Stimulated activated naive CD4-positive, alpha-beta T cell (primary cell): ENCODE data around the gene NUAK1.
A peak's percentile ranks its signal among the peaks of the same experiment; 100 is the strongest.
"Not testable (repeated sequence)": the region's sequence is repeated elsewhere in the genome, so short reads cannot be mapped to it uniquely, and the experiment has no call there.

ENCODE experiments used
- DNase-seq, 6 experiments: peaks; one replicate each; lab custom pipeline; 2025; lab: John Stamatoyannopoulos, UW

NUAK1 gene

DNA sequence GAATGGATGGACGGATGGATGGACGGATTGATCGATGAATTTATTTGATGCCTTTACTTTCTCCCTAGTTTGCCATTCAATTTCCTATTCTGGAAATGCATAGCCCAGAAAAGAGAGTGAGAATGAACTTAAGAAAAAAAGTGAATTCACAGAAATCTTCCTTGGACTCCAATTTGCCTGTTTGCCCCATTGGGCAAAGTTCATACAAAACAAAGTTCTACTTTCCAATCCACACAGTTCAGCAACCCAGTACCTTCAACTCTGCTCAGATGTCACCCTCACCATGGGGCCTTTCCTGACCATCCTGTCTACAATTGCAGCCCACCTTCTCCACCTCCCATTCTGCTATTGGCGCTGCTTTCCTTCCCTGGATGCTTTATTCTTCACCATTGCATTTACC, 8.2 kb upstream of the NUAK1 start:
- no peak for DNase-seq

DNA sequence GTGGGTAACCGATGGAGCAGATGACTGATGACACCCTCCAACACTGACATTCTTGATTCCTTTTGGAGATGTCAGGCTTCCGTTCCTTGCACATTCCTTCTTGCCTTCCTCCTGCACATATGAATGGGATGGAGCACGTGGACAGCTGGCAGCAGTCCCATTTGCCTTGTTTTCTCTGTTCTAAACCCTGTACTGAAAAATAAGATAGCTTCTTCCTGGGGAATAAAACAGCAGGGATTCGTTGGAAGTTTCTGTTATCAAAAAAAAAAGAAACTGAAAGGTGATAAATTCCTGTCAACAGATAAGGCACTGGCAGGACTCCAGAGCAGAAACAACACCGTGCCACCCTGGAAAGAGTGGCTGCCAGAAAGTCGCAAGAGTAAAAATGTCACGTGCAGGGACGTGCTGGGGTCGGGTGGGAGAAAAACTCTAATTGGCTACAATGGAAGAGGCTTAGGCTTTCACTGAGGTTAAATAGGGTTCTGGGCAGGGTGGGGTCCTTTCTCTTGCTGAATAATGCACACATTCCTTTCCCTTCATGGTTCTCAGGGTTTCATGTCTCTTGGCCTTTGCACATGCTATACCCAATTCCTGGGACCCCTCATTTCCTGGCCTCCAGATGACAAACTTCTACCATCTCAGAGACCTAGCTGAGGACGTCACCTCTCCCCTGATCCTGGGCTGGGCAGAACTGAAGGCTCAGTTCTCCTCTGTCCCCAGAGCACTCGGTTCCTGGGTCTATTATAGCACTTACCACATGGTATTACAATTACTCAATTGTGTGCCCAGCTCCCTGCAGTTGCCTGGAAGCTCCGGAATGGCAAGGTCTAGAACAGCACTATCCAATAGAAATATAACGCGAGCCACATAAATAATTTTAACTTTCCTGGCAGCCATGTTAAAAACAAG, 7.0 kb upstream of the NUAK1 start:
- no peak for DNase-seq

DNA sequence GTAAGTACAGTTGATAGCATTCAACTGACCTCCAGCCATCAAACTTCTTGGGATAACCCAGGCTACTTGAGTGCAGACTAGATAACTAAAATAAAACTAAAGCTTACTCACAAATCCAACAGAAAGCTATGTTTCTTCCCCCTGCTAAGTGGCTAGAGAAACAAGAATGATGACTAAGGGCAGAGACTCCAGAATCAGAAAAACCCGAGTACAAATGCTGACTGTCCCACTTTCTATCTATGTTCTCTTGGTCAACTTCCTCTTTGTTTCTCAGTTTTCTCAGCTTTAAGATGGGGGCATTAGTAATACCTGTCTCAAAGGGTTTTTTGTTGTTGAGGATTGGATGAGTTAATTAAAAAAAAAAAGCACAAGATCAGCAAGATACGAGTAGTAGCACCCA, 6.1 kb upstream of the NUAK1 start:
- DNase-seq, result no peak

DNA sequence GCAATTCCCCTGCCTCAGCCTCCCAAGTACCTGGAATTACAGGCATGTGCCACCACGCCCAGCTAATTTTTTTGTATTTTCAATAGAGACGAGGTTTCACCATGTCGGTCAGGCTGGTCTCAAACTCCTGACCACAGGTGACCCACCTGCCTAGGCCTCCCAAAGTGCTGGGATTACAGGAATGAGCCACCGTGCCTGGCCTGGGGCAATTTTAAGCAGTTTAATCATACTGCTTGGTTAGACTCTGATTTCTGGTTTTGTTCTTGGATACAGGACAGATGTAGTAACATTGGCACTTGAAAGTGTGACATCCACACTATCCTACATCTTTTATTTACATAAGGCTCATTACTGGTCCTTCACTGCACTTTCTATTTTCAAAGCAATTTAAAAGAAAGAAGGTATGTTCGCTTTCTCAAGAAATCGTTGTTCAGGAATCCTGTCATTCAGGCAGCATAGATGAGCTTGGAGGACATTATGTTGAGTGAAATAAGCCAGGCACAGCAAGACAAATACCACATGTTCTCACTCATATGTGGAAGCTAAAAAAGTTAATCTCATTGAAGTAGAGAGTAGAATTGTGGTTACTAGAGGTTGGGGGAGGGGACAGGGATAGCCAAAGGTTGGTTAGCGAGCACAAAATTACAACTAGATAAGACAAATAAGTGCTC, 4.0 kb upstream of the NUAK1 start:
- DNase-seq, result no peak

DNA sequence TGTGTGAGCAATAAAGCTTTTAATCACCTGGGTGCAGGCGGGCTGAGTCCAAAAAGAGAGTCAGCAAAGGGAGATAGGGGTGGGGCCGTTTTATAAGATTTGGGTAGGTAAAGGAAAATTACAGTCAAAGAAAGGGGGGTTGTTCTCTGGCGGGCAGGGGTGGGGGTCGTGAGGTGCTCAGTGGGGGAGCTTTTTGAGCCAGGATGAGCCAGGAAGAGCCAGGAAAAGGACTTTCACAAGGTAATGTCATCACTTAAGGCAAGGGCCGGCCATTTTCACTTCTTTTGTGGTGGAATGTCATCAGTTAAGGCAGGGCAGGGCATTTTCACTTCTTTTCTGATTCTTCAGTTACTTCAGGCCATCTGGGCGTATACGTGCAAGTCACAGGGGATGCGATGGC, 3.2 kb upstream of the NUAK1 start:
- not testable (repeated sequence) for DNase-seq

DNA sequence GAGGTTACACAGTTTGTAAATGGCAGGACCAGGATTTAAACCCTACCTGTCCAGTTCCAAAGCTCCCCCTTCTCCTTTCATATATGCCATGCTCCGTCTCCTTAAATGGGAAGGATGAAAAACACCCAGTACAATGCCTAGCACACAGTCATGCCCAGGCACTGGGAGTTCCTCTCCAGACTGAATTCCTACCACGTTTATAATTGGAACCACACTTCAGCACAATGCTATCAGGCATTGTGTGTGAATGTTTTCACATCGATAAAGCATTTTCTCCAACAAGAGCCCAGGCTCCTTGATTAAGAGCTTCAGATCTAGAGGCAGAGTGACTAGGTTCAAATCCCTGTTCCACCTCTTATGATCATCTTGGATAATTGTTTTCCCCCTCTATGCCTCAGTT, 2.7 kb upstream of the NUAK1 start:
- no peak for DNase-seq

DNA sequence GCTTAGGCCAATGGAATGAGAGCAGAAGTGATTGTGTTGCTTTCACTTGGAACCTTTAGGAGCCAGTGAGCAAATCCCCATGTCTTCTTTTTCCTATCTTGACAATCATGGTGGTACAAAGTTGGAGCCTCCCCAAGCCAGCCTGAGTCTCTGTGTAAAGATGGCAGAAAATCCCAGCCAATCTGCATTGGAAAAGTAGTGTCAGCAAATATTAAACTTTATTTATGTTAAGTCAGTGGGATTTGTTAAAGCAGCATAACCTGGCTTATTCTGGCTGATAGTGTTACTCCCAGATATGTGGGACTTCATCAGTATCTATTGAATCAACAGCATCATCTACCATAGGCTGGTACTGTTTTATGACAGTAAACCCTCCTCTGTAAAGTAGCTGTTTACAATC, 2.2 kb upstream of the NUAK1 start:
- no peak for DNase-seq

DNA sequence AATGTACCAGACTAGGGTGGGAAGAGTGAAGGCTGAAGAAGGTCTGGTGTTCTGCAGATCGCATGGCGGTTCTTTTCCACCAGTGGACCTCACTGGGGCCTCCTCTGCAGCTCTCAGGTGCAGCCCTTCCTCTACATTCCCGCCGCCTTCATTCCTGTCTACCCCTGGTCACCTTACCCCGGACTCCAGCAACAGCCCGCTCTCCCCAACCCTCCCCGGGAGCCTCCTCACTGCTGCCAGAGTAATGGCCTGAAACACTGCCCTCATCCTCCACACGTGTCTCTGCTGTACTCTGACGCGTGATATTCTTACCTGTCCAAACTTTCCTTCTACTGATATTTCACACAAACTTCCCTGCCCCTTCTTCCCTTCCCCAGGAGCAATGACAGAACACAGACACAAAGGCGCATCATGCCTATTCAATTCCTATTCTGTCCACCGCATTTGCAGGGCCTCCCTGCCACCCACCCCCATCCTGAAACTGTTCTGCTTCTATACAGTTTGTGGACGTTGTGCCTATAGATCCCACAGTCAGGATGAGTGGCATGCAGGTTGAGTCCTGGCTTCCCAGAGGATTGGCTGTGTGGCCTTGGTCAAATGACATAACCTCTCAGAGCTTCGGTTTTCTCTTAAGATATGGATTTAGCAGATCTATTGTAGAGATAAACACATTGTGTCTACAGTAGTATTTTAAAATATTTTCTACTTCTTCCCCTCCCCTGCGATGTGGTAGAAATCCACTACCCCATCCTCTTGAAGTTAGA, 1.7 kb upstream of the NUAK1 start:
- DNase-seq, result no peak

DNA sequence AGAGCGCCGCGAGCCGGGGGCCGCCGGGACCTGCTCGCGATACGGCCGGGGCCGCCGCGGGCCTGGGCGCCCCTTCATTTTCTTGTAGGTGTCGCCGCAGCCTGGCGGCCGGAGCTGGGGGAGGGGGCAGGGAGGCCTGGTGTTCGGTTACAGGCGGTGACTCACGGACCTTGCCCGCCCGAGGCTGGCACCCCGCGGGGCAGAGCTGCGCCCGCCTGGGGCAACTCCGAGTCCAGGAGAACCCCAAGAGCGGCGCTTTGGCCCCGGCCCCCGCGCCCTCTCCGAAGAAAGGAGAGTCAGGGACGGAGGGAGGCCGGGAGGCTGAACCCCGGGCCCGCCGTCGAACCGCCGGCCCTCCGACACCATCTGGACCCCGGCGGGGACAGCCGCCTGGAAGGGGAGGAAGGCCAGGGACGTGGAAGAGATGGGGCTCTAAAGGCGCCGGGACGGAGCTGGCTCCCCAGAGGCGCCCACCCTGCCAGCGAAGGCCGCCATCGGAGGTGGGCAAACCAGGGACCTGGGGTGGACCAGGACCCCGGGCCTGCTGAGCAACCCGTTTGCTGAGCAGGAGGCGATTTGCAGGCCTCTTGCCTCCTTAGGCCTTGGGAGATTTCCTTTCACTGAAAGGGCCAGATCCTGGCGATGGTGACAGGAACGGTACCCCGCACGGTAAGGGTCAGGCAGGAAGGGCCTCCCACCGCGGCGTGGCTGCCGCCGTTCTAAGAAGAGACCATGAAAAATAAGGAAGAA, 843 bp upstream of the NUAK1 start:
- DNase-seq, result no peak

DNA sequence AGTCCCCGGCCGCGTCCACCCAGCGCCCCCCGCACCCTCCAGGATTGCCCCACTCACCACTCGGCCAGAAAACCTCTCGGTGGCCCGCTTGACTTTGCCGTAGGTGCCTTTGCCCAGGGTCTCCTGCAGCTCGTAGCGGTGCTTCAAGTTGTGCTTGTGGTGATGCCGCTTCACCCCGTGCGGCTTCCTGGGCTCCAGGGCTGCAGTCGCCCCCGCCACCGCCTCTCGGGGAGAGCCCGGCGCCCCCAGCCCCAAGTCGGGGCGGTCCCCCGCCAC, 459 bp downstream of the NUAK1 start:
- DNase-seq, result peak in 1 of 6 experiments; percentile 6

DNA sequence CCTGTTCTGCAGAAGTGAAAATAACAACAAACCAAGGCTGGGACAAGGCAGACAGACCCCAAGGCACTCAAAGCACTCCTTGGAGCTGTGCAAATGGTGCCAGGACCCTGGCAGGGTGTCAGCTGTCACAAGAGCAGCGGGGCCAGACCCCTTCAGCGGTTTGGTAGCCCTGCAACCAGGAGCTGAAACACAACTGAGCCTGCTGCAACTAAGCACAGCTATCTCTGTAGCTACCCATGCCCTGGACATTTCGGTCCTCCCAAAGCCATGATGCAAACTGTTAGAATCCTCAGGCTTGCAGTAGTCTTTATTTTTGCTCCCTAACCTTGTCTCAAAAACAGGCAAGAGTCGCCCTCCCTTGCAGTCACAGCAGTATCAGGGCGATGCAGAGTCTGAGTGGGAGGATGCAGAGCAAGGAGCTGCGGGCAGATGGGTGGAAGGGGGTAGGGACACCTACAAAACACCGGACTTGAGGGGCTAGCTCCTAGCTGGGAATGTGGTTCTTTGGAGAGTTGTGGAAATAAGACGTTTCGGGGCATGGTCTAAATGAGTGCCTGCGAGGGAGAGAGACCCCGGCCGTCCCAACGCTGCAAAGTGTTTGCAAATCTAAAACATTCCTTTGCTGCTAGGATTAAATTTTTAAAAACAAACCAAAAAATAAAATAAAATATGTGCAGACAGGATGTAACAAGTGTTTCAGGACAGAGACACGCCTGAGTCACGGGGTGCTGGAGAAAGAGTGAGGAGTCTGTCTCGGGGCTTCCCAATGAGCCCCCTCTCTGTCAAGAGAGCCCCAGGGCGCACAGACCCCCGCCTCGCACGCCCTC, 1.0 kb downstream of the NUAK1 start:
- peak in 1 of 6 experiments; percentile 15 for DNase-seq

DNA sequence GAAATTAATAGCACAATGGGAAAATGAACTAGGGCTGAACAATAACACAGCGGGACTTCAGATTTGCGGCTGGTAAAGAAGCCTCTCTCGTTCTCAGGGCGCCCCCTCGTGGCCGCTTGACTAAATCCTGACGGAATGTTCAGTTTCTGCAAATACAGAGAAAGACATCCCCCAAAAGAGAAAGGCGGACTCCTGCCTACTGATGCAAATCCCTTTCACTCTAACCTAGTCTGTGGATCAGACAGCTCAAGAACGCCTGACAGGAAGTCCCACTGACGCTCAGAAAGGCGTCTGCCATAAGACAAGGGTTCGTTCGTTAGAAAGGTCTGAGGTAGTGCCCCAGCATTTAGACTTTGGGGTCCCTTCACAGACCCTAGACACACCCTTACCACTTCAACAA, 2.5 kb downstream of the NUAK1 start:
- peak; percentile 6 to 62 (median 46) for DNase-seq

DNA sequence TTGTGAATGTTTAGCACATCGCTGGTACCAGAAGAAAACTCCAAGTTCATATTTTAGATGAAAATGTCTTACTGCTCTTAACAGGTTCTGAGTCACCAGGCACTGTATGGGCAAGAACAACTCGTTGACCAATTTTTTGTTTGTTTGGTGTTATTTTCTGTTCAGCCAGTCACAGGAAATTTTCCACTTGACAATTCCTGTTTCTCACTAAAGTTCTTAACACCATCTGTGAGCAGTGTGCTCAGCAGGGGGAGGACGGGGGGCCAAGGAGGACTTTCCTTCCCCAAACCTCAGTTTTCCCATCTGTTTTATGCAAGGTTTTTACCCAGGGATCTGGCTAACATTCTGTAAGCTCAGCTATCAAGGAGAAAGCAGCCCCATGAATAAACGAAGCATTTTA, 3.0 kb downstream of the NUAK1 start:
- DNase-seq, result no peak

DNA sequence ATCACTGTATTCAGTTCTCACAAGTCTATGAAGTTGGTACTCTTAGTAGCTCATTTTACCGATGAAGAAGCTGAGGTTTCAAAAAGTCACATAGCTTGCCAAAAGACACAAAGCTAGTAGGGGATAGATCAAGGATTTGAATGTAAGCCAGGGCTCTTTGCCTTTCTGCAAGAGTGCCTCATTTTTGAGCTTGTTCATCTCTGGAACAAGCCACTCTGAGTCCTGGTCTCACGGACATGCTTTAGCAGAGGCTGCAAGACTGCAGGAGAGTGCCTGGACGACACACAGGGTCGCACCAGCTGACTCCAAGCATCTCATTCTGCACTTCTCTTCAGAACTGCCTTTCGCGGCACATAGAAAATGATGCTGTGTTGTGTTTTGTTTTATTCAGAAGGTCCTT, 3.7 kb downstream of the NUAK1 start:
- no peak for DNase-seq

DNA sequence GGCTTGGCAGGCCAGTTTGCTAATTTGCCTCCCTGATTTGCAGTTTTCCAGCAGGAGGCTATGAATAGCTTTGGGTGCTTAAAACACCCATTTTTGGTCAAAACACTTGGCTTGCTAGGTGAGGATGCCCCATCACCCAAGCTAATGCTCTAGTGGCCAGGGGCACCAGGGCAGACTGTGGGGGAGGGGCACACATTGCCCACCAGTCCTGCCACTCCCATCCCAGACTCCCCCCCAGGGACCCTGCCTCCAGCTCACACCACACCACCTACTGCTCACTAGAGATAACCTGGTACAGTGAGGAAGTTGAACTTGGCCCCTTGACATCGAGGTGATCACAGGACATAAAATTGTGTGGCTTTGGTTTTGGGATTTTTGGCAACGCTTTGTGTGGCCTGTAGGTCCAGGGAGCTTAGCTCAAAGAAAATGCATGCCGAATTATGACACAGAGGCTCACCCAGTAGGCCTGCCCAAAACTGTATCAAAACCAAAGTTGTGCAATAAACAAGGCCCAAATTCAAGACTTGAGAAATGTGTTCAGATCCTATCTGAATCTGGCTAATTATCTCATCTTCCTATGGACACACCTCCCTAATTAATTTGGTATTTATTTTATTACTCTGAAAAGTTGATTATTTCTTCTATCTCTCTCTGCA, 4.3 kb downstream of the NUAK1 start:
- no peak for DNase-seq

DNA sequence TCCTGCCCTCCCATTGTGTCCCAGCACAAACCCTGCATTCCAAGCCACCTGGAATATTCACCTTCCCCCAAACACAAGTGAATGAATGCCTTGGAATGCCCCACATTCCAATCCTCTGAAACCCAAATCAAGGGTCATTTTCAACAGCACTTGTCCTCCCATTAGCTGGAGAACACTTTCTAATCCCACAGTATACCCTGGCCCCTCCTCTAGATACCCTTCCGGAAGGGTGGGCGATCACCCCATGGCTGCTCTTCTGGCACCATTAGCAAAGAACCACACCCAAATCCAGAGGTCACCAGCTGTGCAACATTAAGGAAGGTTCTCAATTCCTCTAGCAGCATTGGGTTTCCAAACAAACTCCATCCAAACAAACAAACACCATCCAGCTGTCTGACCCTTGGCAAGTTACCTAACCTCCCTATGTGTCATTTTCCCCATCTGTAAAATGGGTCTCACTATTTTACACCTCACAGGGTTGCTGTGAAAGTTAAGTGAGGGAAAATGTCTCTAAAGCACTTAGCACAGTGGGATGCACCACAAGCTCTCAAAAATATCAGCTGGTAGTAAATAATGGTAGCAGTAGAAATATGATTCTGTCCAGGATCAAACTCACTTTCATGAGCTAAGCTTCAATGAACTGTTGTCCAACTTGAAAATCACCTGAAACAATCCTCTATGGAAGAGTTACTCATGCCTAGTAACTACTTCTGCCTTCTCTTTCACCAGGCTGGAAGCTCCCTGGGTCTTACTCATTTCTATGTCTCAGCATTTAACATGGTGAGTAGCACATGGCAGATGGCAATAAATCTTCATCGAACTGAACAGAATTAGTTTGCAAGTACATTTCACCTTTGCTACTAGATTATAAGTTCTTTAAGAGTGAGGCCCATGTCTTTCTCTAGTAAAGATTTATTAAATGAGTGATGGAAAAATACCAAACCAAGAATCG, 5.3 kb downstream of the NUAK1 start:
- DNase-seq, result no peak

DNA sequence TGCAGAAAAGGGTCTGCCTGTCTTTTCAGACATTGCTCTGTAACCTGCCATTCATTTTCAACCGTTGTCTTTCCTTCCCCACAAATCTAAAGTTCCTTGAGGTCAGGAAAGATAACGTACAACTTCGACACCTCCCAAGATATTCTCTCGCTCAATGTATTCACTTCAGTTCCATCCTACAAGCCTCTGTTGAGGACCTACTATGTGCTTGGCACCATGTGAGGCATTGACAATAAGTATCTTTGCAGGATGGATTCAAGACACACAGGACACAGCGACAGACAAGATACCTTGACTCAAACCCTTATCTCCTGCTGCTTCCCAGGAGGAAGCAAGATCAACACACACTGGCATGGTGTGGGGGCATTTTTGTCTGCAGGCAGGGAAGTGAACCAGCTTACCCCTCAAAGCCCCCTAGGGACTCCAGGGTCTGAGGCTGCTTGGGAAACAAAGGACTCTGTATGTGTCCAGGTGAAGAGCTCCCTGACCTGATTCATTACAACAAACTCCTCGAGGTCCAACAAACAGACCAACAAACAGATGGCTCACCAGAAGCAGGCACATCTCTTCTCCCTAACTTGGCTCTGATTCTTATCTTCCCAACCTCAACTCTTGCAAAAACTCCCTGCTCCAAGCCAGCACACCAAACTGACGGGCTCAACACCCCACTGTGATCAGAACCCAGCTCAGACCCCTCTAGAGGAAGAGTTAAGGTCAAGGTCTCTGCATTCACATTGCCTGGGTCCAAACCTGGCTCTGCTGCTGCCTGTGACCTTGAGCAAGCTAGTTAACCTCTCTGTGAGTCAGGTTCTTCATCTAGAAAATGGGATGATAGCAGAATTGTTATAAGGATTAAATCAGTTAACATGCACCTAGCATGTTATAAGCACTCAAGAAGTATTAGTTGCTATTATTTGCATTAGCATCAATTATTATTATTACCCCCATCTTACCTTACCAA, 6.3 kb downstream of the NUAK1 start:
- DNase-seq, result no peak

DNA sequence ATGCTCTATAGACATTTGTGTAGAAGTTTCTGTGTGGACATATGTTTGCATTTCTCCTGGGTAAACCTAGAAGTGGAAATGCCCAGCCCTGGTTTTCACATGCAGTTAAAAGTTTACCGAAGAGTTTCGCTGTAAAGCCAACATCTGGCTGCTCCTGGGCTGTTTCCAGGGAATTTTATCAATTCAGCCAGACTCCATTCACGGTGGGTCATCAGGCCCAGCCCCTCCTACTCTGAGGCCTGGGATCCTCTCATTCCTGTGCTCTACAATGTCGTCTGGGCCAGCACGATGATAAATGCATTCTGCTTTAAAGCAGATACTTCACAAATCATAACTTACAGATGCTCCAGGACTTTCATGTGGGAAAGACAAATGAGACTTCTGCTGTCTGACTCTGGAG, 7.1 kb downstream of the NUAK1 start:
- no peak for DNase-seq
